Activated CD4-positive, alpha-beta T cell treated with anti-CD3 and anti-CD28 coated beads for 48 hours (primary cell): Measurements from ENCODE around the gene HPSE2.

Experiments
- DNase-seq: peaks from one replicate; pipeline ENCODE4 v3.0.0-alpha.2; 2020

HPSE2 gene

GRCh38 chr10:98450618-98451017 is 785.0 kb downstream of the HPSE2 start:
- DNase-seq = no peak

GRCh38 chr10:98449287-98449686 is 786.4 kb downstream of the HPSE2 start:
- no peak for DNase-seq

GRCh38 chr10:98446661-98447221 is 788.9 kb downstream of the HPSE2 start, which contains the start of gene HPS1:
HPS1 (minus strand) TSS chr10:98446935; CDS start chr10:98443240, 3,695 bp downstream.
- peak; percentile 89 for DNase-seq

GRCh38 chr10:98446151-98446660 is 789.4 kb downstream of the HPSE2 start:
- peak; percentile 54 for DNase-seq

- no peak for DNase-seq
Observed at GRCh38 chr10:98445200-98445812, 790.3 kb downstream of the HPSE2 start.

GRCh38 chr10:98444314-98445006 is 791.2 kb downstream of the HPSE2 start:
- no peak for DNase-seq

- DNase-seq = no peak
Observed at GRCh38 chr10:98438715-98439114, 796.9 kb downstream of the HPSE2 start.

DNA sequence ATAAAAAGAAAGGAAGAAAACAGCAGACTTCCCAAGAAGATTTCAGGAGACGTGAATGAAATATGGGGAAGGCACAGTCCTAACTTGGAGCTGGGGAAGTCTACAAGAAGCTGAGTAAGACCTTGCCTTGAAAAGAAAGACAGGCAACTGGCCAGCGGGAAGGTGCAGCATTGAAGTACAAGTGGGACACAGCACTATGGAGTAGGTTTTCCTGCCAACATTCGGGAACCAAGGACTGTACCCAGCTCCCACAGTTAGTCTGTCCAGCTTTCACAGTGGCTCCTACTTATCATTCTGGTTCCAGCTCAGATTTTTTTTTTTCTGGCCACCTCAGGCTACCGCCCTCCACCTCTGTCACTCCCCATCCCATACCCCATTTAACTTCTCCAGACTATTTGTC is 798.9 kb downstream of the HPSE2 start:
- DNase-seq = no peak

DNA sequence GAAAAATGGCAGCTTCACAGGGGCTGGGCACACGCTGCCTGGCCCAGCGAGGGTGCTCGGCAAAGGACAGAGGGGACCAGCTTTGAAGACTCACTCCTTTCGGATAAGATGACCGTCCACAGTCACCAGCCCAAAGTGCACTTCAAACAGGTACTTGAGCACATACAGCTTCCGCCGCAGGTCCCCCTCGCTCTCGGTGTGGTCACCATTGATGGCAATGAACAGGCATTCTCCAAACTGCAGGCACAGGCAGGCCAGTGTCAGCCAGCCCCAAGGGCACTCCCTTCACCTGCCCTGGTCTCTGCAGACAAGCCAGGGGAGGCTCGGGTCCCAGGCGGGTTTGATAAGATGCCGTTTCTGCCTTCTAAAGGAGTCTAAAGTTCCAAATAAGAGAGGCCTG is 800.5 kb downstream of the HPSE2 start:
- no peak for DNase-seq

DNA sequence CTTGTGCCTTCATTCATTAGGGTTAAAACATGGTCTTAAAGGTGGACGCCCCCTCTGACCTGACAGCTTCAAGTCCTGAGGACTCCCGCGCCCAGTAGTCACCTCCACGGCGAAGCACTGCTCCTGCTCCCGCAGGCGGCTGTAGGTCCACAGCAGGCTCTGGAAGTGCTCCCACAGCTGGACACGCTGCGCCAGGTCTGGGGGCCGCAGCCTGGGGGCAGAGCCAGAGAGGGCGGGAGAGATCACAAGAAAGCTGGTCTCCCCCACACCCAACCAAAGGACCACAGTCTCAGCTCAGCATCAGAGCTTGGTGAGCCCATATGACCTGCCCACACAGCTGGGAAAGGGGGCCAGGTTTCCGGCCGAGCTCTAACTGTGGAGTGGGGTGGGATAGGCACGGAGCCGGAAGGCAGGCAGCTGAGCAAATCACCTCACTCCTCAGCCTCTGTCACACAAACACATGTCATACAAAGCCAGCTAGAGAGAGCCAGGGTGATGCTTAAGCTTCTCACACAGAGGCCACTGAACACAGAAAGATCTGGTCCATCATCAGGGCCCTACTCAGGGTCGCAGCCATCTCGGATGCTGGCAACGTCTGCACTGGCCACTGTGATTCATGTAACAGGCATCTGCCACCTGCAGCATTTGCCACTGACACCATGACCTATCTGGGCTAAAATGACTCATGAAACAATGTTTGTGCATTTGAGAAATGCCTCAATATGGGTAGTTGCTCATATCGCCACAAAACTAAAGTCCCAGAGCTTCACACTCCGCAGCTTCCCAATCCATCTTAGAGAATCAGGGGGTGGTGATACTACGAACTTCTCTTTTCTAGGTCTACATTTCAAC is 801.5 kb downstream of the HPSE2 start:
- DNase-seq = no peak

DNA sequence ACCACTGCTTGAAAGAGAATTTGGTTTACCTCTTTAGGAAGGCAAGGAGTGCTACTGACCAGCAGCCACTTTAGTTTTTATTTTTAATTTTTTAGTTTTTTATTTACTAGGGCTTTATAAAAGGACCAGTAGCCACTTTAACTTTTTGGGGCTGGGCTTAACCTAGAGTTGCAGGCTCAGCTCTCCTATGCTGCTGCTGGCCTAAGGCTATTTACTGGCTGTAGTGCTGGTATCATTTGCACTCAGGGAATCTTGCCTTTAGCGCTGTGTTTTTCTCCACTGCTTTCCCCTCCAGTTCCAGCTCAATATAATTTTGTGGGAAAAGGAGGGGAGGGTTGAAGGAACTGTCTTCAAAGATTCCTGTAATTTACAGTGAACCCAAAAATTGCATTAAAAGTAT is 802.3 kb downstream of the HPSE2 start:
- DNase-seq = no peak

DNA sequence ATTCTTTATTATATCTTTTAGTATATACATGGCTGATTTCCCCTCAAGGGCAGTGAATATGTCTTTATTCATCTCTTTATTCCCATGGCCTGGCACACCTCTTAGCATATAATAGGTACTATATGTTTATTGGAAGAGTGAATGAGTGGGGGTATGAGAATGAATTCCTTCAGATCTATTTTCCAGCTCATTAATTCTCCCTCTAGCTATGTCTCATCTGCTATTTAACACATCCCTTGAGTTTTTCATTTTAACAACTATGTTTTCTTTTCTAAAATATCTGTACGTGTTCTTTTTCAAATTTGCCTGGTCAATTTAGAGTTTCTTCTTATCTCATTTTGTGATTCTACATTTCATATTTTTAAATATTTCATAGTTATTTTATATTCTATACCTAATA is 803.3 kb downstream of the HPSE2 start:
- DNase-seq = no peak

DNA sequence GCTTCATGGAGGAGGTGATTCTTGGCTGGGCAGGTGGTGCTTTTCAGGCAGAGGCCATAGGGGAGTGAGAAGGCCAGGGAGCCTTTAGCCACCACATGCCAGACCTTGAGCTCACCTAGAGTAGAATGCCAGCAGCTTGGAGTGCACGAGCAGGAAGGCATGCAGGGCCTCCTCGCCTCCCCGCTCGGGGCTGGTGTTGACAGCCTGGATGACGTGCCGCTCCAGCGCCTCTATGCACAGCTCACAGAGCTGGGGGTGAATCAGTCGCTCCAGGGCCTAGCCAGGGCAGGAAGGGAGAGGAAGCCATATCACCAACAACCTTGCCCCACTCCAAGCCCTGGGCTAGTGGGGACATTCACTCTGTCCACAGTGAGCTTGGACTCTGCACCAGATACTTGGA is 804.6 kb downstream of the HPSE2 start:
- no peak for DNase-seq

DNA sequence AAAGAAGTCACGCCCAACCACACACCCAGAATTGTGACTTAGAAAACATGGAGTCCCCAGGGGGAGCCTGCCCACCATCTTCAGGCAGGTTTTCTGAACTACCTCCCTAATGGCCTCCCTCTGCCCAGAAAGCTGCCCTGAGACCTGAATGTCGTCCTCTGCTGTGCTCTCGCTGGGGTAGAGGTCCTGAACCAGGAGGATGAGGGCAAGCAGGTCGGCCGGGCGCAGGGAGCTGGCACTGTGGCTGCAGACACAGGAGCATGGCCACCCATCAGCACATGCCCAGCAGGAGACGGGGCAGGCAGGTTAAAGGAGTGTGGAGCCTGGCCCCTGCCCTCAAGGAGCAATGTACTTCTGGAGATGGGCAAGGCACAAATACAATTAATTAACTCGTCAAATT is 805.2 kb downstream of the HPSE2 start:
- no peak for DNase-seq

DNA sequence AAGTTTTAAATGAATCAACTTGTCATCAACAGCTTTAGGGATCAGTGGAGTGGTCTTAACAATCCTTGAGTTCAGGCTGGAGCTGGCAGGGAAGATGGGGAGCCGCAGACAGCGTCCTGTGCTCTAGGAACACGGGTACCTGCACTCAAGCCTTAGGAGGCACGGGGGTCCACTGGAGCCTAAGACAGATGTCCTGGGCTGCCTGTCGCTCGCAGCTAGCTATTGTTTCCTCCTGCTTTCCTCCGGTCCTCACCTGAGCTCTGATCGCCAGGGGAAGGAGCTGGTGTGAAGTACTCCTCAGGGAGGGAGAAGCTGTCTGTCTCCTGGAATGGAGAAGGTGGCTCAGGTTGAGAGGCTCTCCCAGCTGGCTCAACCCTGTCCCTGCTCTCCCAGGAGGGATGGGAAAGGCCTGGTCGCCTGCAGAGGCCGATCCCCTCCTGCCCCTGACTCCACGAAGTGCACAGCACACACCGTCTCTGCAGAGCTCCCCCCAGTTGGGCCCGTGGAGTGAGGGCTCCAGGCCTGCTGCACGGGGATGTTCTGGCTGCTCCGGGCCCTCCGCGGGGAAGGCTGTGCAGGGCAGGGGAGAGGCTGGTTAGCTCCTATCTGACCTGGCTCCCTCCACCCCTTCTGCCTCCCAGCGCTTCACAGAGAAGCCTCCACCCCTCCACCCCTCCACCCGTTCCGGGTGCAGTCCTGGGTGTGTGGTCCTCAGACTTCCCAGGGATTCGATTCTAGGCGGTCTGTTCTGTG is 806.2 kb downstream of the HPSE2 start:
- no peak for DNase-seq

DNA sequence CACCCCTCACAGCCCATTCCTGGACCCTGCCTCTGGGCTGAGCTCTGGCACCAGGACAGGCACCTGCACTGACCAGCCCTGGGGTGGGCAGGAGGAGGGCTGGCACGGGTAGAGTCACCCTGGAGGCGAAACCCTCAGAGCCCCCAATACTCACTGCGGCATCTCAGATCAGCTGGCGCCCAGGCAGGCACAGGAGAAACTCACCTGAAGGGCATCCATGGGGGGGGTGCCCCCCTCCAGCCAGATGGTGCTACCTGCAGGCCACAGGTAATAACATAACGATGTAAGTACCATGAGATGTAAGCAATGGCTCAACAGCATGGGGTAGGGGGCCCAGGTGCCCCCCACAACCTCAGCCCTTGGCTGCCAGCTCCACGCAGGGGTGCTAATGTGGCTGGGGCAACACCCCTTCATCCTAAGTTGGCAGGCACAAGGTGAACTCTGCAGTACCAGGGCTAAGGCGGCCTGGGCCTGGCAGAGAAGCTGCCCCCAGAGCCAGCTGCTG is 808.6 kb downstream of the HPSE2 start:
- DNase-seq = no peak

GRCh38 chr10:98425511-98426352 is 809.9 kb downstream of the HPSE2 start:
- peak; percentile 67 for DNase-seq

DNA sequence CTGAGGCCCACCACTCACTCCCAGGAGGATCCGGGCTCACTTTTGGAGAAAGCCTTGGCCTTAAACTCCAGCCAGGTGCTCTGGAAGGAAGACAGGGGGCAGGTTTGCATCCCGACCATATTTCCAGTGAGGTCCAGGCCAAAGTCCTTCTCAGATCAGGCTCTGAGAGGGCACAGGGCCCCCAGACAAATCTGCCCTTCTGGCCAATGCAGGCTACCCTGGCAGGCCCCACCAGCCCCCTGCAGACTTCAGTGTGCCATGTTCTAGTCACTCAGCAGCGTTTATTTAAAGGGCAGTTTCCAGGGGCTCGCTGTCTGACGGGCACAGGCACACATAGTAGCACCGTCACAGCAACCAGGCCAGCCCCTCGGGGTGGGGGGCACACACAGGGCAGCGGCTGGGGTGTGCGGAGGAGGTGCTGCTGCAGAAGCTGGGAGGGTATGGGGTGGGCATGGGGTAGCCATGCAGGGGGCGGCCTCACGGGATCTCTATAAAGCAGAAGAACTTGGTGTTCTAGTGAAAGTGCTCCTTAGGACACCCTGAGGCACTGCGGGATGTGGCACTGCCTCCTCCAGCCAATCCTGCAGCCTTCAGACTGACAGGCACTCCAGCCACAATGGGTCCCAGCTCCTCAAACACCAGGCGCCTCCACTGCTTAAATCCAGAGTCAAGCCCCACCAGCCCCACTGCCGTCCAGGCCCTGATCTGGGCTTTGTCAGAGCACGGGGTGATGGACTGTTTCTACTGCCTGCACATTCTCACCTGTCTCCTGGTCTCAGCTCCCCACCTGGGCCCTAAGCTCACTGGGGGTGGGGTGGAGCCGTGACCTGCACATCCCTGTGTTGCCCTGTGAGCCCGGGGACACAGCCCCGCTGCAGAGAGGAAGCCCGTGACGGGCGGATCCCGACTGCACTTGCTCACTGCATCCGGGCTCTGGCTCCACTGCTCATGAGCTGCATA is 811.1 kb downstream of the HPSE2 start:
- no peak for DNase-seq

DNA sequence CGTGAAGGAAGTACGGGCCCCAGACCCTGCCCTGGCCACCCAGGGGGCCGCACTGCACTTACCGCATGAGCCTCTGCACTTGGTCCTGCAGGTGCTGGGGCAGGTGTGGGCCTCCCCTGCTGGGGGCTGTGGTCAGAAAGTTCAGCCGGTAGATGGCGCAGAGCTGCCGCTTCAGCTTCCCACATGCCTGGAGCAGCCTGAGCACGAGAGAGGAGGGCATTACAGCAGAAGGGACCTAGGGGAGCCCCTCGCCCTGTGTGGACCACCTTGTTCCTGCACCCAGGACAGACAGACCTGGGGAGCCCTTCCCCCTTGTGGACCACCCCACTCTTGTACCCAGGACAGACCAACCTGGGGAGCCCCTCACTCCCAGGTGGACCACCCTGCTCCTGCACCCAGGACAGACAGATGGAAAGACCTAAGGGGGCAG is 811.9 kb downstream of the HPSE2 start:
- no peak for DNase-seq

GRCh38 chr10:98422182-98422581 is 813.5 kb downstream of the HPSE2 start:
- DNase-seq = no peak
